HepG2 (cell line): ENCODE data around the gene DHX34. TPM values are rescaled to one million over a fixed set of nuclear protein-coding genes. Genes with fewer than 3 reads are reported as not detected.

Experiments
- CAMTA2 ChIP-seq: sonication (generic); formaldehyde crosslinking; IDR thresholded peaks from 2 replicates; pipeline ENCODE4 v1.4.0; 2020; ENCODE audit warnings: mild to moderate bottlenecking, missing genetic modification reagents, borderline replicate concordance
- CCAR2 ChIP-seq: fragments of 200-400 bp; formaldehyde crosslinking; optimal IDR thresholded peaks from 2 replicates; pipeline ENCODE3; 2018; ENCODE audit warnings: low read depth, mild to moderate bottlenecking, low read length, moderate library complexity
- CENPX ChIP-seq: sonication (generic); formaldehyde crosslinking; IDR thresholded peaks from 2 replicates; pipeline ENCODE4 v1.9.0; 2021; ENCODE audit warnings: mild to moderate bottlenecking, missing genetic modification reagents, moderate library complexity
- ETV6 ChIP-seq: sonication (generic); formaldehyde crosslinking; conservative IDR thresholded peaks from 2 replicates; pipeline ENCODE4 v1.4.0; 2020; ENCODE audit warnings: missing genetic modification reagents
- GTF2F1 ChIP-seq: fragments of 150-350 bp; IDR thresholded peaks from 2 replicates; pipeline ENCODE4 v1.6.1; 2014; ENCODE audit warnings: low read length
- KAT8 ChIP-seq: IDR thresholded peaks from 2 replicates; pipeline ENCODE4 v1.6.1; 2016; ENCODE audit warnings: missing genetic modification reagents, missing compliant biosample characterization
- KMT2A ChIP-seq: sonication (generic); formaldehyde crosslinking; IDR thresholded peaks from 2 replicates; pipeline ENCODE4 v1.4.0; 2020; ENCODE audit warnings: missing genetic modification reagents
- MXD1 ChIP-seq: sonication (generic); formaldehyde crosslinking; IDR thresholded peaks from 2 replicates; pipeline ENCODE4 v1.4.0; 2020; ENCODE audit warnings: mild to moderate bottlenecking, missing genetic modification reagents
- NR1H2 ChIP-seq: sonication (generic); formaldehyde crosslinking; IDR thresholded peaks from 2 replicates; pipeline ENCODE4 v1.8.1; 2022; ENCODE audit warnings: low read depth, missing genetic modification reagents, borderline replicate concordance
- ONECUT2 ChIP-seq: sonication (generic); formaldehyde crosslinking; IDR thresholded peaks from 2 replicates; pipeline ENCODE4 v1.4.0; 2020; ENCODE audit warnings: missing genetic modification reagents
- SRF ChIP-seq: IDR thresholded peaks from 2 replicates; pipeline ENCODE4 v1.6.1; 2011; ENCODE audit warnings: mild to moderate bottlenecking, low read depth, low read length, moderate library complexity
- TEAD3 ChIP-seq: optimal IDR thresholded peaks from 2 replicates; pipeline ENCODE3; 2016; ENCODE audit warnings: borderline replicate concordance
- ZNF292 ChIP-seq: sonication (generic); formaldehyde crosslinking; IDR thresholded peaks from 2 replicates; pipeline ENCODE4 v1.8.1; 2022; ENCODE audit warnings: mild to moderate bottlenecking, low read depth, missing genetic modification reagents, borderline replicate concordance
- ZNF30 ChIP-seq: sonication (generic); formaldehyde crosslinking; IDR thresholded peaks from 2 replicates; pipeline ENCODE4 v1.5.0; 2020; ENCODE audit warnings: mild to moderate bottlenecking, missing genetic modification reagents
- ZNF382 ChIP-seq: sonication (generic); formaldehyde crosslinking; IDR thresholded peaks from 2 replicates; pipeline ENCODE4 v1.5.0; 2020; ENCODE audit warnings: missing genetic modification reagents, mild to moderate bottlenecking, borderline replicate concordance
- ZNF501 ChIP-seq: sonication (generic); formaldehyde crosslinking; IDR thresholded peaks from 2 replicates; pipeline ENCODE4 v1.5.1; 2020; ENCODE audit warnings: mild to moderate bottlenecking, moderate library complexity, missing genetic modification reagents
- ZNF549 ChIP-seq: sonication (generic); formaldehyde crosslinking; IDR thresholded peaks from 2 replicates; pipeline ENCODE4 v1.5.0; 2020; ENCODE audit warnings: missing genetic modification reagents
- ZNF607 ChIP-seq: sonication (generic); formaldehyde crosslinking; IDR thresholded peaks from 2 replicates; pipeline ENCODE4 v1.5.1; 2020; ENCODE audit warnings: missing genetic modification reagents, mild to moderate bottlenecking, borderline replicate concordance
- ZNF691 ChIP-seq: sonication (generic); formaldehyde crosslinking; IDR thresholded peaks from 2 replicates; pipeline ENCODE4 v1.4.0; 2020; ENCODE audit warnings: missing genetic modification reagents, low read depth, mild to moderate bottlenecking, borderline replicate concordance
- ZNF83 ChIP-seq: sonication (generic); formaldehyde crosslinking; IDR thresholded peaks from 2 replicates; pipeline ENCODE4 v1.4.0; 2020; ENCODE audit warnings: missing genetic modification reagents, mild to moderate bottlenecking, borderline replicate concordance
- polyA plus RNA-seq, 8 experiments: library from polyadenylated mRNA; depleted of rRNA in 3 of 8; stranded (reverse) in 7 of 8; unstranded in 1 of 8; fragments of >200 nt; fragmentation: Illumina TruSeq in 4 of 8; extraction: Trizol in 4 of 8; gene quantifications; 2 replicates each; pipeline versions ENCODE4 v1.2.1 to v1.2.3, GENCODE V29; 2011 to 2016; ENCODE audit warnings: low read depth in 4 of 8, missing spikeins in 1 of 8, mixed read lengths in 1 of 8; ENCODE audit not compliant: insufficient read depth in 1 of 8
- total RNA-seq, 5 experiments: library from RNA; depleted of rRNA; stranded (reverse); fragments of >200 nt; fragmentation: Illumina TruSeq; extraction: Trizol; gene quantifications; 2 replicates each; pipeline ENCODE4 v1.2.3, GENCODE V29; 2016; ENCODE audit warnings: low read depth in 1 of 5
- TF ChIP-seq, protein P1 (sequence below): sonication (generic); formaldehyde crosslinking; IDR thresholded peaks from 2 replicates; pipeline ENCODE4 v1.5.0; 2020; ENCODE audit warnings: mild to moderate bottlenecking, missing genetic modification reagents
- TF ChIP-seq, protein P2 (sequence below): sonication (generic); formaldehyde crosslinking; IDR thresholded peaks from 2 replicates; pipeline ENCODE4 v1.4.0; 2020; ENCODE audit warnings: missing genetic modification reagents, mild to moderate bottlenecking, borderline replicate concordance
- TF ChIP-seq, protein P3 (sequence below): sonication (generic); formaldehyde crosslinking; IDR thresholded peaks from 2 replicates; pipeline ENCODE4 v1.5.1; 2020; ENCODE audit warnings: mild to moderate bottlenecking, moderate library complexity, missing genetic modification reagents

Gene DHX34
- total and polyA plus RNA-seq, 2 of the 13 experiments (the other 11 are each of a cell fraction or from before 2014, with no cell fraction given): 9.2 to 12.0 TPM

- TF ChIP-seq, protein P1, sequence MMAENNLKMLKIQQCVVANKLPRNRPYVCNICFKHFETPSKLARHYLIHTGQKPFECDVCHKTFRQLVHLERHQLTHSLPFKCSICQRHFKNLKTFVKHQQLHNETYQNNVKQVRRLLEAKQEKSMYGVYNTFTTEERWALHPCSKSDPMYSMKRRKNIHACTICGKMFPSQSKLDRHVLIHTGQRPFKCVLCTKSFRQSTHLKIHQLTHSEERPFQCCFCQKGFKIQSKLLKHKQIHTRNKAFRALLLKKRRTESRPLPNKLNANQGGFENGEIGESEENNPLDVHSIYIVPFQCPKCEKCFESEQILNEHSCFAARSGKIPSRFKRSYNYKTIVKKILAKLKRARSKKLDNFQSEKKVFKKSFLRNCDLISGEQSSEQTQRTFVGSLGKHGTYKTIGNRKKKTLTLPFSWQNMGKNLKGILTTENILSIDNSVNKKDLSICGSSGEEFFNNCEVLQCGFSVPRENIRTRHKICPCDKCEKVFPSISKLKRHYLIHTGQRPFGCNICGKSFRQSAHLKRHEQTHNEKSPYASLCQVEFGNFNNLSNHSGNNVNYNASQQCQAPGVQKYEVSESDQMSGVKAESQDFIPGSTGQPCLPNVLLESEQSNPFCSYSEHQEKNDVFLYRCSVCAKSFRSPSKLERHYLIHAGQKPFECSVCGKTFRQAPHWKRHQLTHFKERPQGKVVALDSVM (CRISPR knock-in tag): 0 out of 2 replicates have a peak, but pooled peaks have one; percentile 30
- TF ChIP-seq CENPX (CRISPR knock-in tag): no peak
- TF ChIP-seq ZNF501 (CRISPR knock-in tag): peak; percentile 52
- TF ChIP-seq ZNF607 (CRISPR knock-in tag): 0 out of 2 replicates have a peak, but pooled peaks have one; percentile 81
- peak; percentile 86; the same call in 1 of the 2 replicates for TF ChIP-seq ZNF83 (CRISPR knock-in tag)
- TF ChIP-seq MXD1: peak; percentile 90
- TF ChIP-seq ZNF30 (CRISPR knock-in tag): peak; percentile 37; the same call in 1 of the 2 replicates
- TF ChIP-seq ZNF382 (CRISPR knock-in tag): no peak
- TF ChIP-seq ETV6 (CRISPR knock-in tag): no peak
- no peak for TF ChIP-seq CAMTA2 (CRISPR knock-in tag)
- TF ChIP-seq GTF2F1: no peak
- peak; percentile 50; the same call in 1 of the 2 replicates for TF ChIP-seq ZNF691 (CRISPR knock-in tag)
- no peak for TF ChIP-seq SRF
- TF ChIP-seq CCAR2: no peak
- TF ChIP-seq KAT8: no peak
- TF ChIP-seq, protein P2, sequence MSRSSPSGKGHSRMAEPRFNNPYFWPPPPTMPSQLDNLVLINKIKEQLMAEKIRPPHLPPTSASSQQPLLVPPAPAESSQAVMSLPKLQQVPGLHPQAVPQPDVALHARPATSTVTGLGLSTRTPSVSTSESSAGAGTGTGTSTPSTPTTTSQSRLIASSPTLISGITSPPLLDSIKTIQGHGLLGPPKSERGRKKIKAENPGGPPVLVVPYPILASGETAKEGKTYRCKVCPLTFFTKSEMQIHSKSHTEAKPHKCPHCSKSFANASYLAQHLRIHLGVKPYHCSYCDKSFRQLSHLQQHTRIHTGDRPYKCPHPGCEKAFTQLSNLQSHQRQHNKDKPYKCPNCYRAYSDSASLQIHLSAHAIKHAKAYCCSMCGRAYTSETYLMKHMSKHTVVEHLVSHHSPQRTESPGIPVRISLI (CRISPR knock-in tag): 0 out of 2 replicates have a peak, but pooled peaks have one; percentile 37
- TF ChIP-seq KMT2A: 0 out of 2 replicates have a peak, but pooled peaks have one; percentile 57
- TF ChIP-seq ONECUT2 (CRISPR knock-in tag): no peak
- peak; percentile 70; the same call in 1 of the 2 replicates for TF ChIP-seq NR1H2 (CRISPR knock-in tag)
- no peak for TF ChIP-seq ZNF549 (CRISPR knock-in tag)
- TF ChIP-seq ZNF292 (CRISPR knock-in tag): 0 out of 2 replicates have a peak, but pooled peaks have one; percentile 13
- peak; percentile 47 for TF ChIP-seq TEAD3 (CRISPR knock-in tag)
- TF ChIP-seq, protein P3, sequence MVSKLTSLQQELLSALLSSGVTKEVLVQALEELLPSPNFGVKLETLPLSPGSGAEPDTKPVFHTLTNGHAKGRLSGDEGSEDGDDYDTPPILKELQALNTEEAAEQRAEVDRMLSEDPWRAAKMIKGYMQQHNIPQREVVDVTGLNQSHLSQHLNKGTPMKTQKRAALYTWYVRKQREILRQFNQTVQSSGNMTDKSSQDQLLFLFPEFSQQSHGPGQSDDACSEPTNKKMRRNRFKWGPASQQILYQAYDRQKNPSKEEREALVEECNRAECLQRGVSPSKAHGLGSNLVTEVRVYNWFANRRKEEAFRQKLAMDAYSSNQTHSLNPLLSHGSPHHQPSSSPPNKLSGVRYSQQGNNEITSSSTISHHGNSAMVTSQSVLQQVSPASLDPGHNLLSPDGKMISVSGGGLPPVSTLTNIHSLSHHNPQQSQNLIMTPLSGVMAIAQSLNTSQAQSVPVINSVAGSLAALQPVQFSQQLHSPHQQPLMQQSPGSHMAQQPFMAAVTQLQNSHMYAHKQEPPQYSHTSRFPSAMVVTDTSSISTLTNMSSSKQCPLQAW: no peak
Observed at GRCh38 chr19:47430041-47430802, 81.1 kb downstream of the DHX34 start (continued).
